Parathyroid adenoma (tissue), 2 donors: ENCODE measurements around the gene RTP1.

Source experiments
- H2AFZ ChIP-seq: fragments of 300-600 bp; sonication (generic); one replicate; pipeline ENCODE4 v1.7.0; 2017; ENCODE audit warnings: antibody characterized with exemption, mild to moderate bottlenecking
- H3K27ac ChIP-seq: fragments of 300-600 bp; sonication (generic); one replicate; pipeline ENCODE4 v1.7.0; 2017
- H3K27me3 ChIP-seq: fragments of 300-600 bp; sonication (generic); one replicate; pipeline ENCODE4 v1.7.0; 2017; ENCODE audit warnings: low read length; ENCODE audit not compliant: control insufficient read depth, insufficient read depth
- H3K36me3 ChIP-seq: fragments of 300-600 bp; sonication (generic); one replicate; pipeline ENCODE4 v1.7.0; 2017; ENCODE audit warnings: low read length; ENCODE audit not compliant: control insufficient read depth, insufficient read depth
- H3K4me1 ChIP-seq: fragments of 300-600 bp; sonication (generic); one replicate; pipeline ENCODE4 v1.7.0; 2017; ENCODE audit warnings: control low read depth
- H3K4me2 ChIP-seq: fragments of 300-600 bp; sonication (generic); one replicate; pipeline ENCODE4 v1.7.0; 2017; ENCODE audit warnings: low read length
- H3K4me3 ChIP-seq: fragments of 300-600 bp; sonication (generic); one replicate; pipeline ENCODE4 v1.7.0; 2017; ENCODE audit warnings: low read depth, low read length
- H3K79me2 ChIP-seq: fragments of 300-600 bp; sonication (generic); one replicate; pipeline ENCODE4 v1.7.0; 2017; ENCODE audit warnings: control low read depth
- H3K9ac ChIP-seq: fragments of 300-600 bp; sonication (generic); one replicate; pipeline ENCODE4 v1.7.0; 2017; ENCODE audit warnings: mild to moderate bottlenecking
- H3K9me3 ChIP-seq: fragments of 300-600 bp; sonication (generic); one replicate; pipeline ENCODE4 v1.7.0; 2017; ENCODE audit warnings: low read length; ENCODE audit not compliant: control insufficient read depth
- TF ChIP-seq, protein P1 (sequence below): fragments of 300-600 bp; sonication (generic); IDR thresholded peaks from one replicate; pipeline ENCODE4 v1.7.0; 2017; ENCODE audit warnings: antibody characterized with exemption, mild to moderate bottlenecking
- donor health status: primary hyperparathyroidism.

RTP1 gene

DNA sequence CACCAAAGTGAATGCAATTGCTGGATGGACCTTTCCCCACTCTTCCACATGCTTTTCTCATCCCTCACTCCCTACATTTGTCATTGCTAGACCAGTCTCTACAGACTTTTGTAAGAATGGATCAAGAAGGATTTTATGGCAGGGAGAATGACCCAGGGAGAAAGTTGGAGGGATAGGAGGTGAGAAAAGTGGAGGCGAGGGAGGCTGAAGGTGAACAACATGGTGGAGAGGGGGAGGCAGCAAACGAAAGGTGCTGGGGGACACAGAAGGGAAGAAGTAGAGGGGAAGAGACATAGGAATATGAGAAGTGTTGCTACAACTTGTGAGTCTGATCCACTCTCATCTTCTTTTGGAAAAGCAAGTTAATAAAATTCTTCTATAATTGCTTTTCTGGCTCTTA is 24.4 kb upstream of the RTP1 start:
- H3K36me3 ChIP-seq: no peaks in the 10 kb centered on the region
- no peaks in the 10 kb centered on the region for H3K27me3 ChIP-seq
- no peaks in the 10 kb centered on the region for H3K9me3 ChIP-seq
- no peaks in the 10 kb centered on the region for H3K79me2 ChIP-seq
- H3K27ac ChIP-seq: no peak overlapping the region
- no peak overlapping the region for H3K4me2 ChIP-seq
- no peak overlapping the region for H3K9ac ChIP-seq
- TF ChIP-seq, protein P1, sequence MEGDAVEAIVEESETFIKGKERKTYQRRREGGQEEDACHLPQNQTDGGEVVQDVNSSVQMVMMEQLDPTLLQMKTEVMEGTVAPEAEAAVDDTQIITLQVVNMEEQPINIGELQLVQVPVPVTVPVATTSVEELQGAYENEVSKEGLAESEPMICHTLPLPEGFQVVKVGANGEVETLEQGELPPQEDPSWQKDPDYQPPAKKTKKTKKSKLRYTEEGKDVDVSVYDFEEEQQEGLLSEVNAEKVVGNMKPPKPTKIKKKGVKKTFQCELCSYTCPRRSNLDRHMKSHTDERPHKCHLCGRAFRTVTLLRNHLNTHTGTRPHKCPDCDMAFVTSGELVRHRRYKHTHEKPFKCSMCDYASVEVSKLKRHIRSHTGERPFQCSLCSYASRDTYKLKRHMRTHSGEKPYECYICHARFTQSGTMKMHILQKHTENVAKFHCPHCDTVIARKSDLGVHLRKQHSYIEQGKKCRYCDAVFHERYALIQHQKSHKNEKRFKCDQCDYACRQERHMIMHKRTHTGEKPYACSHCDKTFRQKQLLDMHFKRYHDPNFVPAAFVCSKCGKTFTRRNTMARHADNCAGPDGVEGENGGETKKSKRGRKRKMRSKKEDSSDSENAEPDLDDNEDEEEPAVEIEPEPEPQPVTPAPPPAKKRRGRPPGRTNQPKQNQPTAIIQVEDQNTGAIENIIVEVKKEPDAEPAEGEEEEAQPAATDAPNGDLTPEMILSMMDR: no peak
- H3K4me3 ChIP-seq: no peak overlapping the region
- no peak overlapping the region for H2AFZ ChIP-seq
- no peaks in the 10 kb centered on the region for H3K4me1 ChIP-seq

DNA sequence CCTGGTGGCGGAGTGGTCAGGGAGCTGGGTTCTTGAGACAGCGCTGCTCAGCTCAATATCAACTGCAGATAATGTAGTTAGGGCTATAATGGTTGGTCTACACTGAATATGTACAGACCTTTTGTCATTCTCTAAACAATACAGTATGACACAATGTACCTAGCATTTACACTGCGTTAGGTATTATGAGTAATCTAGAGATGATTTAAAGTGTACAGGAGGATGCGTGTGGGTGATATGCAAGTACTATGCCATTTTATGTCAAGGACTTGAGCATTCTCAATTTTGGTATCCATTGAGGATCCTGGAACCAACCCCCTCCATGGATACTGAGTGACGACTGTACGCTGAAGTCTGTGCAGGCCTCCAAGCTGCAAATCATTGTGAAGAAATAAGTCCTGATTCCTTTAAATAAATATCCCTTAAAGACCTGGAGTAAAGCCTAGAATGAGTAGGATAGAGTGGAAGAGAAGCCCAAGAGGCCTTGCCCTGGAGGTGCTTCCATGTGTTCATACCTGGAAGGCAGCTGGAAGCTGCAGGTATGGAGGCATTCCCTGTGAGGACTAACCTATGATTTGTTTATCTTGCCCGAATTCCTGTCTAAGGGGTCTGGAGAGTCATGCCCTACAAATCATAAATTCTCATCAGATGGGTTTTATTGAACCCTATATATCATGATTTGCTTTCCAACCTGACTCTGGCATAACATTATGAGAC is 15.7 kb upstream of the RTP1 start:
- H3K4me2 ChIP-seq: no peak overlapping the region
- H2AFZ ChIP-seq: no peak overlapping the region
- H3K27me3 ChIP-seq: no peaks in the 10 kb centered on the region
- no peak overlapping the region for H3K4me3 ChIP-seq
- H3K9ac ChIP-seq: no peak overlapping the region
- TF ChIP-seq, protein P1: no peak
- H3K36me3 ChIP-seq: no peaks in the 10 kb centered on the region
- no peaks in the 10 kb centered on the region for H3K79me2 ChIP-seq
- H3K4me1 ChIP-seq: no peaks in the 10 kb centered on the region
- no peaks in the 10 kb centered on the region for H3K9me3 ChIP-seq
- no peak overlapping the region for H3K27ac ChIP-seq

DNA sequence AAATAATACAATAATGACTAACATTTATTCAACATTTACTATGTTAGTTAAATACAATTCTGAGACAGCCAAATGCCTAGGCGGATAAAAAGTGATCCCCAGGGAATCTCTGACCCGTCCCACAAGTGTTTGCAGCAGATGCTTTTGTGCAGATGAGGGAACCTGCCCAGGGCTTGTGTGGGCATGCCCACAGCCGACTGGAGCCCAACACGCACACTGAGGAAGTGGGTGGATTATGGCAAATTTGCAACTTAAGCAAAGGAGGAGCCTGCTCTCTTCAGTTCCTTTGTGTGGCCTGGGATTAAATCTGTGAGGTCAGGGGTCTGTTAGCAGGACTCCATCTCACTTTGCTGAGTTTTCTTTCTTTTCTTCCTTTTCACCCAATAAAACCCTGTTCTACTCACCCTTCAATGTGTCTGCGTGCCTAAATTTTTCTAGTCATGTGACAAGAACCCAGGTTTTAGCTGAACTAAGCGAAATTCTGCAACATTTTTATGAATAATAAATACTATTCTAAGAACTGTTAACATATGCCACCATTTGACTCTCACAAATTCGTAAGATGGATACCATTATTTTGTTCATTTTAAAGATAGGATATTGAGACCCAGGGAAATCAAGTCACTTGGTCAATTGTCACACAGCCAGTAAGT is 13.9 kb upstream of the RTP1 start:
- TF ChIP-seq, protein P1: no peak
- H2AFZ ChIP-seq: no peak overlapping the region
- no peak overlapping the region for H3K4me2 ChIP-seq
- H3K4me3 ChIP-seq: no peak overlapping the region
- H3K79me2 ChIP-seq: no peaks in the 10 kb centered on the region
- no peaks in the 10 kb centered on the region for H3K36me3 ChIP-seq
- H3K27ac ChIP-seq: no peak overlapping the region
- H3K4me1 ChIP-seq: no peaks in the 10 kb centered on the region
- no peaks in the 10 kb centered on the region for H3K27me3 ChIP-seq
- H3K9ac ChIP-seq: no peak overlapping the region
- no peaks in the 10 kb centered on the region for H3K9me3 ChIP-seq

- Histone ChIP-seq H3K27ac (no peak overlapping the region), H3K36me3 (no peaks in the 10 kb centered on the region), H3K9ac (no peak overlapping the region), H3K4me2 (no peak overlapping the region), H3K4me3 (no peak overlapping the region), H3K9me3 (no peaks in the 10 kb centered on the region), H3K79me2 (no peaks in the 10 kb centered on the region), H2AFZ (no peak overlapping the region), H3K4me1 (no peaks in the 10 kb centered on the region), H3K27me3 (no peaks in the 10 kb centered on the region)
- TF ChIP-seq, protein P1: no peak
These were observed 13.4 kb upstream of the RTP1 start for GRCh38 chr3:187183903-187184302.

DNA sequence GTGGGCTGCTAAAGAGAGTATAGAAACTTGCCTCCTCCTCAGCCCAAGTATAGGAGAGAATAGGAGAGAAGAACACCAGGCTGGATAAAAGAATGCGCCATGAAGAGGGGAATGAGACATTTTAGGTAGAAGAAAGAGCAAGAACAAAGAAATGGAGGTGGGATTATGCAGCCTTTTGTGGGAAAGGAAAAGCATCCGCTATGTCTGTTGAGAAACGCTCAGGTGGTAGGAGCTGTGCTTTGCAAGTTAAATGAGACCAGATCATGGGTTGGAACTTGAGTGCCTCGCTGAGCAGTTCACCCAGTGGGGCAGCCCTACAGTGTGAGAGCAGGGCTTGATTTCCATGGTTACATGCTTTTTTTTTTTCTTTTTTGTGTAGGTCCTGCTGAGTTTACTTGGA is 11.5 kb upstream of the RTP1 start:
- TF ChIP-seq, protein P1: no peak
- H3K4me3 ChIP-seq: no peak overlapping the region
- H3K27me3 ChIP-seq: no peaks in the 10 kb centered on the region
- H3K27ac ChIP-seq: no peak overlapping the region
- H3K79me2 ChIP-seq: no peaks in the 10 kb centered on the region
- no peaks in the 10 kb centered on the region for H3K4me1 ChIP-seq
- no peak overlapping the region for H3K9ac ChIP-seq
- no peaks in the 10 kb centered on the region for H3K9me3 ChIP-seq
- H3K4me2 ChIP-seq: no peak overlapping the region
- no peak overlapping the region for H2AFZ ChIP-seq
- no peaks in the 10 kb centered on the region for H3K36me3 ChIP-seq
